KOPT-K1 (cell line): Measurements from ENCODE around the gene GPR17.

Experiments
- H3K27ac ChIP-seq: fragments of 200-600 bp; sonication (generic); 2 replicates; pipeline ENCODE4 v1.5.1; 2016; ENCODE audit warnings: antibody characterized with exemption, mild to moderate bottlenecking, low read depth, low read length; ENCODE audit not compliant: poor library complexity, severe bottlenecking
- H3K36me3 ChIP-seq: fragments of 200-600 bp; sonication (generic); 2 replicates; pipeline ENCODE4 v1.5.1; 2017; ENCODE audit warnings: antibody characterized with exemption, mild to moderate bottlenecking, low read length, moderate library complexity; ENCODE audit not compliant: insufficient read depth
- H3K9me3 ChIP-seq: fragments of 200-600 bp; sonication (generic); 2 replicates; pipeline ENCODE4 v1.5.1; 2017; ENCODE audit warnings: antibody characterized with exemption, low read length, mild to moderate bottlenecking; ENCODE audit not compliant: insufficient read depth, poor library complexity, severe bottlenecking

The GPR17 gene

DNA sequence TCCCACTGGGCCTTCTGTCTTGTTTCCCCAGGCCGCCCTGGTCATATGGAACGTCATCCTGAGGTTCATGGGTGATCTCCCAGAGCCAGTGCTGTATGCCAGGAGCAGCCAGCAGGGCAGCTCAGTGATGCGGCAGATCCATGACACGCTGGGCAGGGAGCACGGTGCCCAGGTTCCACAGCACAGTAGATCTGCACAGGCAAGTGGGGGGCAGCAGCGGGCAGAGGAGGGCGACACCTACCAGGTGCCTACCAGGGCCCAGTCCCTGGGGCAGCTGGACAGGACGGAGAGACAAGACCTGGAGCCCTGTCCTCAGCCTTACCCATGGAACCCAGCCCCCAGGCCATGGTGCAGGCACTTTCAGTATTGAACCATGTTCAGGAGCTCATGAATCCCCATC lies 36.1 kb upstream of the GPR17 start:
- Histone ChIP-seq H3K27ac (peak overlapping the region; percentile 99), H3K9me3 (peaks cover 16% of the 10 kb centered on the region), H3K36me3 (peaks cover 92% of the 10 kb centered on the region)

DNA sequence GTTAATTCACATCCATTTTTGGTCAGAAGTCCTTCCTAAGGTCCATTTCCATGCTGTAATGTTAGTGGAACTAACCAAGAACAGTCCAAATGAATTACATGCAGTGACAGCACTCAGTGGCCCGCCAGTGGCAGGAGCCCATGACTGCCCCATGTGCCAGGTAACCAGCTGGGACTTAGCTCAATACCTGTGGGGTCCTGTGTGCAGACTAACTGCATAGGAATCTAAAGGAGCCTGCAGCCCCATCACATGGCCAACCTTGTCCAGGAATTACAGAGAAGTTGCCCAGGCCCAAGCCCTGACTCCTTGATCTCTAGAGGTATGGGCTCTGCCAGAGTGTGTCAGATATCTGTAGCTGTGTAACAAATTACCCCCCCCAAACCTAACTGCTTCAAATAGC lies 35.4 kb upstream of the GPR17 start:
- Histone ChIP-seq H3K27ac (peak overlapping the region; percentile 99), H3K9me3 (peaks cover 16% of the 10 kb centered on the region), H3K36me3 (peaks cover 86% of the 10 kb centered on the region)

DNA sequence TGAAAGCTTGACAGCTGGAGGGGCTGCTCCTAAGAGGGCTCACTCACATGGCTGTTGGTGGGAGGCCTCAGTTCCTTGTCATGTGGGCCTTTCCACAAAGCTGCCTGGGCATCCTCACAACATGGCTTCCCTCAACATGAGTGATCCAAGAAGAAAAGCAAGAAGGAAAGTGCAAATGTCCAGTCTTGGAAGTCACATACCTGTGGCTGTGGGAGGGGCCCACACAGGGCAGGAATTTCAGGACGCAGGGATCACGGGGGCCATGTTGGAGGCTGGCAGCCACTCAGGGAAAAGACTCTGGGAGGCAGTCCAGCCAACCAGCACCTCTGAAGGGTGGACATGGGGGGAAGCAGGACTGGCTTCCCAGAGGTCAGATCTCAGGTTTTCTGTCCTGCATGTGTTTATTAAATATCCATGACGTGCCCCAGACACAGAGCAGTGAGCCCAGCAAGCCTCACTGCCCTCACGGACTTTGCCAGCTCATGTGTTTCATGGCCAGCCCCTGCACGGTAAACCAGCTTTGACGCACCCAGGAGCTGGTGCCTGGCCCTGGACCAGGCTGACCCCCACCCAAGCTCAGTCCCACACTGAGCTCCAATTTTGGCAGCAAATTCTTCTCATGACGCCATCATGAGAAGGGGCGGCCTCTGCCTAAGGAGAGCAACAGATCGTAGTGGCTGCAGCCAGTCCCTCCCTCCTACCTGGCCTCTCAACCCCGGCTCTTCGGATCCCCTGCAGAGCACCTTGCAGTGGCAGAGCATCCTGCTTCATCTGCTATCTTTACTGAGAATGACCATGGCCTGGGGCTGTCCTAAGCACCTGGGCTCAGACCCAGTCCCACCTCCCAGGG lies 34.7 kb upstream of the GPR17 start:
- peaks cover 16% of the 10 kb centered on the region for H3K9me3 ChIP-seq
- peak overlapping the region; percentile 99 for H3K27ac ChIP-seq
- H3K36me3 ChIP-seq: peaks cover 79% of the 10 kb centered on the region

DNA sequence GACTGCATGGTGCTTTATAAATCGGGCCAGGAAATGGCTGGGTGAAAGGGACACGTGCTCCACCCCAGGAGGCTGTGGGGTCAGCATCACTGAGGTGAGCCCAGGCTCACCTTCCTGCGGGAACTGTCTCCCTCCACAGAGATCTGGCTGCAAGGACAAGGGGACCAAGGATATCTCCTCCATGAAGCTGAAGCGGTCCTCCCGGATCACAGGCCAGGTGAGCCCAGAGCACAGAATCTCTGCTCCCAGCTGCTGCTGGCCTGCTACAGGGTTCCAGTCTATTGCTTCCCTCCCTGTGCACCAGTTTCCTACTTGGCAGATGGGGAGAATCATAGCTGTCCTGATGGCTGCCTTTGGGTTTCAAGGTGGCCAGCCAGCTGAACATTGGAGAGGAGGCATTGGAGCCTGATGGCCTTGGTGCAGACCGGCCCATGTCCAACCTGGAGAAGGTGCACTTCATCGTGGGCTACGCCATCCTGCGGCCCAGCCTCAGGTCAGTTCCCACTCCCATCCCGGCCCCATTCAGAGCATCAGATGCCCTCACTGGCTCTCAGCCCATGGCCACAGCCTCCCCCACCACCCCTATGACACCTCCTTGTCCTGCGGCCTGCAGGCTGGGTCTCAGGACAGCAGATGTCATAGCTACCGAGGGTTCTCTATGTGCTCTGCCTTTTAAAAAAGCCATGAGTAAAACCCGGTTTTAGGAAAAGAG lies 33.7 kb upstream of the GPR17 start:
- Histone ChIP-seq H3K27ac (peak overlapping the region; percentile 99), H3K9me3 (peaks cover 16% of the 10 kb centered on the region), H3K36me3 (peaks cover 78% of the 10 kb centered on the region)

DNA sequence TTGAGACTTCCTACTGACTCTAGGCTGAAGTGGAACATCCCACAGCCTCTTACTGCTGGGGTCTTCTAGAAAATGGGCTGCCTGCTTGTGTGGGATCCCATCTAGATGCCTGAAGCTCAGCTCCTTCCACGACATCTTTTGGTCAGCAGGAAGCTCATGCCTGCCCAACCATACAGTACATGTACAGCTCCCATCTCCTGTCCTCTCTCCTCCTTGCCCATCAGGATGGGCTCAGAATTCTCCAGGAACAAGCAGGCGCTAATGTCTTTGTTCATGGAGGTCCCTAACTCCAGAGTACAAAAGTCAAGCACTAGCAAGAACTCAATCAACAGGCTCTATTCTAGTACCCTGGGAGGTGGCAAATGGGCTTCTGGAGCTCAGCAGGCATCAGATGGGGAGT lies 31.7 kb upstream of the GPR17 start:
- Histone ChIP-seq H3K36me3 (peaks cover 70% of the 10 kb centered on the region), H3K27ac (peak overlapping the region; percentile 99), H3K9me3 (peaks cover 16% of the 10 kb centered on the region)

DNA sequence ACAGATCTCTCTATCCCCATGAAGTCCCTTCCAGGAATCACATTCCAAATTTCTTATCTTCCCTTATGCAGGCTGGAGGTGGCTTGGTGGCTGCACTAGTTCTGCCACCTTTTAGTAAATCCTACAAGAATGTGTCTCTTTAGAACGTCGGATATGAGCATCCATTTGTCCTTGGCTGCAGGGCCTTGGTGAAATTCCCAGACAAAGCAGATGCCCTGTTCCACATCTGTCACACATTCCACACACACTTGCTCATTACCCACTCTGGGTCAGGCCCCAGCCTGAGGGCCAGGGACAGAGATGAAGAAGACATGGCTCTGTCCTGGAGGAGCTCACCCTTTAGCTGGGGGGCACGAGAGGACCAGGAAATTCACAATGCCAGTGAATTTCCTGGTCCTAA lies 31.2 kb upstream of the GPR17 start:
- peak overlapping the region; percentile 99 for H3K27ac ChIP-seq
- H3K36me3 ChIP-seq: peaks cover 65% of the 10 kb centered on the region
- peaks cover 16% of the 10 kb centered on the region for H3K9me3 ChIP-seq

DNA sequence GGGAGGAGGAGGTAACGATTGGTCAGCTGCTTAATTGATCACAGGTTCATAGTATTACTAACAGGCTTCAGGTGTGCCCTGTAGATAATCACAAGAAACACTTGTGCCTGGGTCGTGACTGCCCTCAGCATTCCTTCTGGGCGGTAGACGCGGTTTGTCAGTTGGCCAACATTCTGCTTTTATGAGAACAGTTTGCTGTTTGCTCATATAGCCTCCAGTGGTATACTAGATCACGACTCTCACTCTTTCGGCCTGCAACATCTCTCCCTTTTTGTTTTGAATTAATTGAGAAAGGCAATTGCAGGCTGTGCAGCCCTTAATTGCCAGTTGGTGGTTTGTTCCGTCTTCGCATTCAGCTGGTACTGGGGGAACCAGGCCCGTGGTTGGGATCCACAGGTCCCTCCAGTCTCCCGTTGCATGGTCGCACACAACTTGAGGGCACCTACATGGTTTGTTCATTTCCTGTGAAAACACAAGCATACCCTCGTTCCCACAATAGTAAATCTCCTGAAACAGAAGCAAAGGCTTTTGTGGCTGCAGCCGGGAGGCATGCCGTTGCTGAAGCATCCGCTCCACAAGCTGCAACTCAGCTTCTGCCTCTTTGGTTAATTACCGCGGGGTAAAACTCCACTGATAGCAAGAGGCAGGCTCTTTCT lies 30.3 kb upstream of the GPR17 start:
- H3K27ac ChIP-seq: peak overlapping the region; percentile 99
- peaks cover 59% of the 10 kb centered on the region for H3K36me3 ChIP-seq
- peaks cover 16% of the 10 kb centered on the region for H3K9me3 ChIP-seq

DNA sequence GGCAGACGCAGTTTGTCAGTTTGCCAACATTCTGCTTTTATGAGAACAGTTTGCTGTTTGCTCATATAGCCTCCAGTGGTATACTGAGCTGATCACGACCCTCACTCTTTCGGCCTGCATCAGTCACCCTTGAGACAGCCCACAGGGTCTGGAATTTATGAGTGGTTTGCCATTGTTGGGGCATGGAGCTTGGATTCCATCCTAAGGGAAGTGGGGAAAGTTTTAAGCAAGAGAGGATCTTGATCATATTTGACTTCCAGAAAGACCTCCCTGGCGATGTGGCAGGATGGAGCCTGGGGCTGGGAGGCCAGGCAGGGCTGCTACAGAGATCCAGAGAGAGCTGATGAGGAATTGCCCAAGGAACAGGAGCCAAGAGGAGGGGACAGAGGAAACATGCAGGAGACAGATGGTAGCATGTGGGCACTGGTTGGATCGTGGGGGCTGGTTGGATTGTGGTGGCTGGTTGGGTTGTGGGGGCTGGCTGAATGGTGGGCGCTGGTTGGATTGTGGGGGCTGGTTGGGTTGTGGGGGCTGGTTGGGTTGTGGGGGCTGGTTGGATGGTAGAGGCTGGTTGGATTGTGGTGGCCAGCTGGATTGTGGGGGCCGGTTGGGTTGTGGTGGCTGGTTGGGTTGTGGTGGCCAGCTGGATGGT lies 27.3 kb upstream of the GPR17 start:
- peak overlapping the region; percentile 99 for H3K27ac ChIP-seq
- peaks cover 59% of the 10 kb centered on the region for H3K36me3 ChIP-seq
- no peaks in the 10 kb centered on the region for H3K9me3 ChIP-seq

DNA sequence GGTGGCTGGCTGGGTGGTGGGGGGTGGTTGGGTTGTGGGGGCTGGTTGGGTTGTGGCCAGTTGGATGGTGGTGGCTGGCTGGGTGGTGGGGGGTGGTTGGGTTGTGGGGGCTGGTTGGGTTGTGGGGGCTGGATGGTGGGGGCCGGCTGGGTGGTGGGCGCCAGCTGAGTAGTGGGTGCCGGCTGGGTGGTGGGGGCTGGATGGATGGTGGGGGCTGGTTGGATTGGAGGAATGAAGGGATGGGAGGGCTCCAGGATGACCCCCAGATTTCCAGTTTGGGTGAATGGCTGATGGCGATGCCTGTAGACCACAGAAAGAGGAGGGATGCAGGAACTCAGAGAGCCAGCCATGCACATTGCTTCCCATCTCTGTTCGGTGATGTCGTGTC lies 26.8 kb upstream of the GPR17 start:
- no peaks in the 10 kb centered on the region for H3K9me3 ChIP-seq
- H3K36me3 ChIP-seq: peaks cover 59% of the 10 kb centered on the region
- peak overlapping the region; percentile 99 for H3K27ac ChIP-seq

DNA sequence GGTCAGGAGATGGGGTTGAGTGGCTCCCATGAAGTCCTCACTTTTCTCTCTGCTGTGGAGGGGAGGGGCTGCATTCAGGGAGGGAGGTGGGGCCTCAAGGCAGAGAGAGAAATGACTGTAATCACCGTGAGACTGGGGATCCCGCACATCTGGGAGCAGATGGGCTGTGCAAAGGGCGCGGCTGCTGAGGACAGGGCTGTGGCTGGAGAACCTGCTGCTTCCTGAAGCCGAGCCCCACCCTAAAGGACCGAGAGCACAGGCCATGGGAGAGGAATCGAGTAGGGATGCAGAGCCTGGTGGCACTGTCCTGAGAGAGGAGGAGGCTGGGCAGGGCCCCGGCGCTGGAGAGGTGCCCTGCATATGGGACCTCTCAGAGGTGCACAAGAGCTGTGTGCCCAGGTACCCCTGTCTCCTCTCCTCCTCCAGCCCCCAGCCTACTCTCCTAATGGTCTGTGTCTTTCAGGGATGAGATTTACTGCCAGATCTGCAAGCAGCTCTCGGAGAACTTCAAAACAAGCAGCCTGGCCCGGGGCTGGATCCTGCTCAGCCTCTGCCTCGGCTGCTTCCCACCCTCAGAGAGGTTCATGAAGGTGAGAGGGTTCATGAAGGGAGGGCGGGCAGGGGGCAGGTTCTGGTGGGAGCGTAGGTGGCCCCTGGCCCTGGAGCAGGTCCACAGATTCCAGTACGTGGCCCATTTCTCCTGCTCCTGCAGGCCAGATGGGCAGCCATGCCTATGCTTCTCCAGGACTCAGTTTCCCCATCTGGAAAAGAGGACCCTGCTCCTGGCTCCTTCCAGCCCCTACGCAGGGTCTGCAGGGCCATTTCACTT lies 25.9 kb upstream of the GPR17 start:
- Histone ChIP-seq H3K36me3 (peaks cover 61% of the 10 kb centered on the region), H3K9me3 (no peaks in the 10 kb centered on the region)

DNA sequence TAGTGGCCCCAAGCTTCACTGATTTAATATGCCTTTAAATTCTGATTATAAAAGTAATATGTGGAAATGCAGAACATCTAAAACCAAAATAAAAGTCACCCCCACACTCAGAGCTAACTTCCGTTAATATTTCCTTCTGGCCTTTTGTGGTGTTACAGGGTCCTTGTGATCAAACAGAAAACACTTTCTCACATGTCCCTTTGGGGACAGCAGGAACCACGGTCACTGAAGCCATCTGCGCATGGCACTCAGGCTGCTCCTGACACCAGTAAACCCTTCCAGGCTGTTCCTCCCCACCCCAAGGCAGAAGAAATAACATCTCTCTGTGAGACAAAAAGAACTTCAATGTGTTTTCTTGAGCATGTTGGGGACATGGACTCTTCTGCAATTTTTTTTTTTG lies 25.1 kb upstream of the GPR17 start:
- Histone ChIP-seq H3K9me3 (no peaks in the 10 kb centered on the region), H3K36me3 (peaks cover 69% of the 10 kb centered on the region), H3K27ac (peak overlapping the region; percentile 99)

More for the DNA sequence above, 25.9 kb upstream of the GPR17 start:
- peak overlapping the region; percentile 99 for H3K27ac ChIP-seq

DNA sequence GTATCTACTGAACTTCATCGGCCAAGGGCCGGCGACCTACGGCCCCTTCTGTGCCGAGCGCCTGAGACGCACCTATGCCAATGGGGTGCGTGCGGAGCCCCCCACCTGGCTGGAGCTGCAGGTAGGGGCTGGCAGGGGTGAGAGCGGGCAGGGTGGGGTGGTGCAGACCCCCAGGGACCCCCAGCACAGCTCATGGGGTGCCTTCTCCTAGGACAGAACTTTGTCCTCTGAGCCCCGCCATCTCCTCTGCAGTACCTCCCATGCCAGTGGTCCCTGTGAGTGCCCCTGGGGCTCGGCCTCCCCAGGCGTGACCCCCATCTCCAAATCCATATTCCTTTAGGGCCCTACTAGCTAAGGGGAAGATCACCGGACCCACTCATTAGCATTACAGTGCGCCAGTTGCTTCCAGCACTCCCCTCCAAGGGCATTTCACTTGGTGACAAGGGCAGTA lies 23.9 kb upstream of the GPR17 start:
- Histone ChIP-seq H3K27ac (peak overlapping the region; percentile 99), H3K36me3 (peaks cover 71% of the 10 kb centered on the region)

DNA sequence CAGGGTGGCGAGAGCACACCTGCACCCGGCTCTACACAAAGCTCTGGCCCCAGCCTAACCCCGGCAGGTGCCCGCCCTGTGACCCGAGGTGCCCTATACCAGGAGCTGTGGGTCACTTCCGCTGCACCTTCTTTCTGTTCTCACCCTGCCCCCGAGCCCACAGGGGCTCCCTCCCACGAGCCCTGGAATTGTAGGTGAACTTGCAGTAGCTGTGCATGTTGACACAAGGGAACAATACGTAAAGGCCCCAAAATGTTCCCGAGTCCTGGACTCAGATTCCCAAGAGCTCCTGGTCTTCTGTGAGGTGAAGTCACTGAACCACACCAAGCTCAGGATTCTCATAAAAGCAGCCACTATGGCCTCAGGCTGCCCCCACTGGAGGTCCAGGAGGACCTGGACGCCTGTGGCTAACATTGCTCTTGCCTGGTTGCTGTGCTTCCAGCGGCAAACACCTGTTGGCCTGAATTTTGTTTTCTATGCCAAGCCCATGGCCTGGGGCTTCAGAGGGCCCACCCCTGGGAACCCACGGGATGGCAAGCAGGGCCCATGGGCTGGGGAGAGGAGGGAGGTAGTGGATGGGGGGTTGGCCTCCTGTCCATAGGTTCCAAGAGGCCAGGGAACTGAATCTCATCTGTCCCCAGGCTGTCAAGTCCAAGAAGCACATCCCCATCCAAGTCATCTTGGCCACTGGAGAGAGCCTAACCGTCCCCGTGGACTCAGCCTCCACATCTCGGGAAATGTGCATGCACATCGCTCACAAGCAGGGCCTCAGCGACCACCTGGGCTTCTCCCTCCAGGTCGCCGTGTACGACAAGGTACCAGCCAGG lies 23.2 kb upstream of the GPR17 start:
- peak overlapping the region; percentile 99 for H3K27ac ChIP-seq
- no peaks in the 10 kb centered on the region for H3K9me3 ChIP-seq
- peaks cover 74% of the 10 kb centered on the region for H3K36me3 ChIP-seq

More for the DNA sequence above, 23.9 kb upstream of the GPR17 start:
- no peaks in the 10 kb centered on the region for H3K9me3 ChIP-seq
